SU-DHL-6 (cell line): ENCODE results near the gene TRIM7.

Source experiments
- EZH2phosphoT487 ChIP-seq: fragments of 200-600 bp; sonication (generic), shearing (Covaris generic); conservative IDR thresholded peaks from 2 replicates; pipeline ENCODE4 v1.6.1; 2018; ENCODE audit warnings: mild to moderate bottlenecking, antibody characterized with exemption, low read length, moderate library complexity, mixed read lengths
- TF ChIP-seq, protein P1 (sequence below): fragments of 200-600 bp; sonication (generic); IDR thresholded peaks from one replicate; pipeline ENCODE4 v1.5.1; 2017; ENCODE audit warnings: antibody characterized with exemption, mild to moderate bottlenecking, low read length, moderate library complexity; ENCODE audit not compliant: insufficient read depth, poor library complexity, severe bottlenecking

DNA sequence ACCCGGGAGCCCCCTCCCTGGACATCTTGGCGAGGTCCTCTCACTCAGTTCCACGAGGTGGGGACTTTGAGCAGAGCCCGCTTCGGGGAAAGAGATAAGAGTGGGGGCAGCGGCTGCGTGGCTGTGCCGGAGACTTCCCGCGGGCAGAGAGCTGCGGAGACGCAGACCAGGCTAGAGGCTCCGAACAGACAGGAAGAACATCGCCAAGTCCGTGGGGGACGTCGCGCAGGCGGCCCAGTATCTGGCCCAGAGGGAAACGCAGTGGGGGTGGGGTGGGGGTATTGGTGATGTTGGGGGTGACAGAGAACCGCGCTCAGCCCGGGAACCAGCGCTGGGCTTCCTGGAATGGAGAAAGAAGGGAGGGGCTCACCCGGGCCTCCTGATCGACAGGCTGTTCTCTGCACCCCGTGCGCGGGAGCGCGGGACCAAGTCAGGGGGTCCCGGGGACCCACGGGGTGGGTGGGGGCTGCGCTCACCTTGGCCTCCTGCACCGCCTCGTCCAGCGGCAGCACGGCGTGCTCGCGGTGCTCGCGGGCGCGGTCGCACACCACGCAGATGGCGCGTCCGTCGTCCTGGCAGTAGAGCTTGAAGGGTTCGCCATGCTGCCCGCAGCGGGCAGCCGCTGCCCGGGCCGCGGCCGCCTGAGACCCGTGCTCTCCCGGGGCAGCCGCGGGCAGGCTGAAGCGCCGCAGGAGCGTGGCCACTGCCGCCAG is 727 bp downstream of the TRIM7 start:
- TF ChIP-seq, protein P1, sequence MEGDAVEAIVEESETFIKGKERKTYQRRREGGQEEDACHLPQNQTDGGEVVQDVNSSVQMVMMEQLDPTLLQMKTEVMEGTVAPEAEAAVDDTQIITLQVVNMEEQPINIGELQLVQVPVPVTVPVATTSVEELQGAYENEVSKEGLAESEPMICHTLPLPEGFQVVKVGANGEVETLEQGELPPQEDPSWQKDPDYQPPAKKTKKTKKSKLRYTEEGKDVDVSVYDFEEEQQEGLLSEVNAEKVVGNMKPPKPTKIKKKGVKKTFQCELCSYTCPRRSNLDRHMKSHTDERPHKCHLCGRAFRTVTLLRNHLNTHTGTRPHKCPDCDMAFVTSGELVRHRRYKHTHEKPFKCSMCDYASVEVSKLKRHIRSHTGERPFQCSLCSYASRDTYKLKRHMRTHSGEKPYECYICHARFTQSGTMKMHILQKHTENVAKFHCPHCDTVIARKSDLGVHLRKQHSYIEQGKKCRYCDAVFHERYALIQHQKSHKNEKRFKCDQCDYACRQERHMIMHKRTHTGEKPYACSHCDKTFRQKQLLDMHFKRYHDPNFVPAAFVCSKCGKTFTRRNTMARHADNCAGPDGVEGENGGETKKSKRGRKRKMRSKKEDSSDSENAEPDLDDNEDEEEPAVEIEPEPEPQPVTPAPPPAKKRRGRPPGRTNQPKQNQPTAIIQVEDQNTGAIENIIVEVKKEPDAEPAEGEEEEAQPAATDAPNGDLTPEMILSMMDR = no peak
- TF ChIP-seq EZH2phosphoT487 = no peak
